ENCODE data around the gene OTUB1.

DNA sequence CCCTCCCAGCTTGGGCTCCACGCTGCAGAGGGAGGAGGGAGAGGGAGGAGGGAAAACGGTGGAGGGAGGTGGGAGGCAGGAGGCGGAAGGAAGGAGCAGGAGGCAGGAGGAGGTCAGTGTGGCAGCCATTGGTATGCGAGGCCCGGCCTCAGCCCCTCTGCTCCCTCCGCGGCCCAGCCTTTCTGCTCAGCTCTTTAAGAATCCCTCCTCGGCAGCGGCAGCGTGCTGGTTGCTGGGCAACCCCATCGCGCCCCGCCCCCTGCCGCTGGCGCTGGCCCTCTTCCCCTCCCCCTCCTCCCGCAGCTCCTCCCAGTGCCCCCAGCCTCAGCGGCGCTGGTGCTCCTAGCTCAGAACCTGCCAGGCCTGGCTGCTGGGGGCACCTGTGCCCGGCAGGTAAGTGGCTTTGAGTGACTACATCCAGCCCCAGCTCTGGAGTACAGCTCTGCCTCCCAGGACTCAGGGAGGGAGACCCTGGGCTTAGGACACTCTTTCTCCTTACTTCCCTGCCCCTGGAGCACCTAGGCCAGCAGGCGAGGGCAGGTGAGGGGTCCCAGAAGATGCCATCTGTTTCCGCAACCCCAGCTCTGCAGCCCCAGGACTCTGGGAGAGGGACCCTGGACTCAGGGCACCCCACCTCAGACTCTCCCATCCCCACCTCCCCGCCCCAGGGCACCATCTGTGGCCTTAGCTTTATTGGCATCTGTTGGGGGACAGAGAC, 42.3 kb downstream of the OTUB1 start:
- TF ChIP-seq, protein P1, sequence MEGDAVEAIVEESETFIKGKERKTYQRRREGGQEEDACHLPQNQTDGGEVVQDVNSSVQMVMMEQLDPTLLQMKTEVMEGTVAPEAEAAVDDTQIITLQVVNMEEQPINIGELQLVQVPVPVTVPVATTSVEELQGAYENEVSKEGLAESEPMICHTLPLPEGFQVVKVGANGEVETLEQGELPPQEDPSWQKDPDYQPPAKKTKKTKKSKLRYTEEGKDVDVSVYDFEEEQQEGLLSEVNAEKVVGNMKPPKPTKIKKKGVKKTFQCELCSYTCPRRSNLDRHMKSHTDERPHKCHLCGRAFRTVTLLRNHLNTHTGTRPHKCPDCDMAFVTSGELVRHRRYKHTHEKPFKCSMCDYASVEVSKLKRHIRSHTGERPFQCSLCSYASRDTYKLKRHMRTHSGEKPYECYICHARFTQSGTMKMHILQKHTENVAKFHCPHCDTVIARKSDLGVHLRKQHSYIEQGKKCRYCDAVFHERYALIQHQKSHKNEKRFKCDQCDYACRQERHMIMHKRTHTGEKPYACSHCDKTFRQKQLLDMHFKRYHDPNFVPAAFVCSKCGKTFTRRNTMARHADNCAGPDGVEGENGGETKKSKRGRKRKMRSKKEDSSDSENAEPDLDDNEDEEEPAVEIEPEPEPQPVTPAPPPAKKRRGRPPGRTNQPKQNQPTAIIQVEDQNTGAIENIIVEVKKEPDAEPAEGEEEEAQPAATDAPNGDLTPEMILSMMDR (conservative IDR thresholded peaks at IDR 0.05; ENCODE audit: low read depth, low read length): no peak
- TF ChIP-seq ELK1 (IDR thresholded peaks at IDR 0.05; ENCODE audit: borderline replicate concordance, low read depth, low read length) (no peak), CEBPB (IDR thresholded peaks at IDR 0.05; ENCODE audit: low read depth, low read length) (no peak), POLR2A (IDR thresholded peaks at IDR 0.05; ENCODE audit: low read depth, low read length) (no peak)
- TF ChIP-seq, protein P2, sequence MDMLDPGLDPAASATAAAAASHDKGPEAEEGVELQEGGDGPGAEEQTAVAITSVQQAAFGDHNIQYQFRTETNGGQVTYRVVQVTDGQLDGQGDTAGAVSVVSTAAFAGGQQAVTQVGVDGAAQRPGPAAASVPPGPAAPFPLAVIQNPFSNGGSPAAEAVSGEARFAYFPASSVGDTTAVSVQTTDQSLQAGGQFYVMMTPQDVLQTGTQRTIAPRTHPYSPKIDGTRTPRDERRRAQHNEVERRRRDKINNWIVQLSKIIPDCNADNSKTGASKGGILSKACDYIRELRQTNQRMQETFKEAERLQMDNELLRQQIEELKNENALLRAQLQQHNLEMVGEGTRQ (IDR thresholded peaks at IDR 0.05; ENCODE audit: low read depth, low read length): no peak
